Panc1 (cell line): ENCODE results near the gene MARCHF6. TPM values are rescaled to one million over a fixed set of nuclear protein-coding genes. Genes with fewer than 3 reads are reported as not detected.

Experiments
- ATAC-seq: fragments of 200-7000 bp; cut with Tn5 transposase; 2 replicates; pipeline ENCODE4 v1.9.1; 2020; ENCODE audit warnings: mild to moderate bottlenecking, moderate library complexity
- BruUV-seq: library from RNA; stranded (reverse); fragments of 400-500 nt; replicated peaks from 2 replicates; lab custom pipeline; 2021; lab: Mats Ljungman, UMichigan
- CTCF ChIA-PET: fragments of 300-600 bp; sonication (Branson Sonifier 250); formaldehyde crosslinking; loops from one replicate; lab custom pipeline; 2022; ENCODE audit warnings: antibody characterized with exemption; lab: Charles Lee
- POLR2A ChIA-PET: fragments of 300-600 bp; sonication (Branson Sonifier 250); formaldehyde crosslinking; loops from one replicate; lab custom pipeline; 2022; ENCODE audit warnings: antibody characterized with exemption; lab: Charles Lee
- DNase-seq: peaks from one replicate; pipeline ENCODE4 v3.0.0-alpha.2; 2010; ENCODE audit warnings: low read depth, low spot score
- H3K27ac ChIP-seq: 2 replicates; pipeline ENCODE4 v1.5.1; 2011; ENCODE audit warnings: mild to moderate bottlenecking, low read length, inconsistent platforms
- H3K27me3 ChIP-seq: fragments of 200-500 bp; sonication (Bioruptor generic); 2 replicates; pipeline ENCODE4 v1.6.0; 2014; ENCODE audit warnings: low read length, inconsistent platforms; ENCODE audit not compliant: control insufficient read depth, insufficient read depth
- H3K36me3 ChIP-seq: fragments of 200-500 bp; sonication (Bioruptor generic); 2 replicates; pipeline ENCODE4 v1.5.1; 2014; ENCODE audit warnings: inconsistent platforms, mild to moderate bottlenecking, low read length, moderate library complexity; ENCODE audit not compliant: control insufficient read depth, insufficient read depth
- H3K4me1 ChIP-seq: 2 replicates; pipeline ENCODE4 v1.5.1; 2011; ENCODE audit warnings: inconsistent platforms, mild to moderate bottlenecking, low read length, moderate library complexity; ENCODE audit not compliant: control insufficient read depth, insufficient read depth
- H3K4me3 ChIP-seq, 2 experiments: 2 replicates each; pipeline ENCODE4 v1.5.1; 2011 to 2012; ENCODE audit warnings: low read depth in 2 of 2, low read length in 2 of 2, mild to moderate bottlenecking in 2 of 2, inconsistent platforms in 1 of 2, moderate library complexity in 1 of 2
- H3K9me3 ChIP-seq: fragments of 200-500 bp; sonication (Bioruptor generic); 2 replicates; pipeline ENCODE4 v1.5.1; 2014; ENCODE audit warnings: low read depth, mild to moderate bottlenecking, inconsistent platforms, low read length, moderate library complexity; ENCODE audit not compliant: control insufficient read depth, insufficient read depth
- CTCF ChIP-seq: fragments of 450-650 bp; IDR thresholded peaks from 2 replicates; pipeline ENCODE4 v1.5.1; 2017; ENCODE audit warnings: mild to moderate bottlenecking
- POLR2AphosphoS5 ChIP-seq: IDR thresholded peaks from 2 replicates; pipeline ENCODE4 v1.6.1; 2012; ENCODE audit warnings: mild to moderate bottlenecking, low read depth, low read length, moderate library complexity
- REST ChIP-seq, 2 experiments: IDR thresholded peaks; 2 replicates each; pipeline ENCODE4 v1.6.1; 2011 to 2012; ENCODE audit warnings: low read depth in 2 of 2, control low read depth in 1 of 2, low read length in 1 of 2, mild to moderate bottlenecking in 1 of 2, moderate library complexity in 1 of 2; ENCODE audit not compliant: insufficient read depth in 1 of 2
- SIN3A ChIP-seq: IDR thresholded peaks from 2 replicates; pipeline ENCODE4 v1.6.1; 2012; ENCODE audit warnings: low read depth, mild to moderate bottlenecking, low read length, moderate library complexity, borderline replicate concordance; ENCODE audit not compliant: insufficient read depth
- TCF7L2 ChIP-seq: IDR thresholded peaks from 2 replicates; pipeline ENCODE4 v1.6.1; 2011; ENCODE audit warnings: mild to moderate bottlenecking, low read depth, low read length, inconsistent platforms
- in situ Hi-C: cut with HindIII; loops from 2 replicates; pipeline ENCODE4 v1.10.0; 2016; ENCODE audit warnings: low sequenced_read_pairs, low pct_unique_long_range_greater_than_20kb
- intact Hi-C: fragments of 100-400 bp; cut with micrococcal nuclease; formaldehyde crosslinking; loops from one replicate; pipeline ENCODE4 v1.10.0; 2022; ENCODE audit not compliant: unreplicated experiment
- total RNA-seq: library from RNA; stranded (reverse); gene quantifications from one replicate; pipeline ENCODE4 v1.2.1, GENCODE V29; 2021; ENCODE audit not compliant: unreplicated experiment

The MARCHF6 gene
- total RNA-seq, 1 experiment from 2014 or later = 172 TPM

GRCh38 chr5:10334831-10335230, 18.7 kb upstream of the MARCHF6 start:
- TF ChIP-seq CTCF (no peak), SIN3A (no peak), REST (IDR thresholded peaks at IDR 0.05; ENCODE audit: insufficient read depth in 1 of 2, low read depth in 2 of 2, low read length in 1 of 2) (no peak), TCF7L2 (no peak), POLR2AphosphoS5 (no peak)
- BruUV-seq = no TSS peak
- Histone ChIP-seq H3K9me3 (no peaks in the 10 kb centered on the region), H3K27ac (peak overlapping the region; percentile 24; the same call in 1 of the 2 replicates), H3K27me3 (no peaks in the 10 kb centered on the region), H3K4me1 (peaks cover 26% of the 10 kb centered on the region), H3K4me3 (no peak overlapping the region), H3K36me3 (no peaks in the 10 kb centered on the region)
- ATAC-seq = no peak
- in situ Hi-C loops (no loop called here), intact Hi-C loops (no loop called here)
- CTCF ChIA-PET = no interaction called here
- no peak for DNase-seq
- POLR2A ChIA-PET = no interaction called here

- no peaks in the 10 kb centered on the region for H3K9me3 ChIP-seq
- no TSS peak for BruUV-seq
- intact Hi-C loops = no loop called here
- no peaks in the 10 kb centered on the region for H3K27me3 ChIP-seq
- no peaks in the 10 kb centered on the region for H3K36me3 ChIP-seq
- no peak for DNase-seq
- in situ Hi-C loops = no loop called here
- H3K27ac ChIP-seq = peak overlapping the region; percentile 48; the same call in 1 of the 2 replicates
- ChIA-PET CTCF (no interaction called here), POLR2A (no interaction called here)
- H3K4me3 ChIP-seq = no peak overlapping the region
- ATAC-seq = no peak
- H3K4me1 ChIP-seq = peaks cover 22% of the 10 kb centered on the region
- TF ChIP-seq REST (IDR thresholded peaks at IDR 0.05; ENCODE audit: insufficient read depth in 1 of 2, low read depth in 2 of 2, low read length in 1 of 2) (no peak), CTCF (no peak), POLR2AphosphoS5 (no peak), TCF7L2 (no peak), SIN3A (no peak)
Measured at GRCh38 chr5:10335711-10336470, 17.6 kb upstream of the MARCHF6 start.
